B cell (primary cell): ENCODE measurements around the gene INSR. TPM values are rescaled to one million over a fixed set of nuclear protein-coding genes. Genes with fewer than 3 reads are reported as not detected.

Experiments
- ATAC-seq: fragments of 200-7000 bp; cut with Tn5 transposase; one replicate; pipeline ENCODE4 v1.10.0; 2021; ENCODE audit warnings: low read depth, mild to moderate bottlenecking, moderate number of reproducible peaks, moderate library complexity
- CTCF ChIA-PET: fragments of 350-600 bp; sonication (Branson Sonifier 250); formaldehyde crosslinking; loops from one replicate; lab custom pipeline; 2021; ENCODE audit warnings: antibody characterized with exemption, inconsistent platforms; lab: Charles Lee
- POLR2A ChIA-PET: fragments of 350-600 bp; sonication (Branson Sonifier 250); formaldehyde crosslinking; loops from one replicate; lab custom pipeline; 2021; ENCODE audit warnings: antibody characterized with exemption; lab: Charles Lee
- DNase-seq: peaks from one replicate; pipeline ENCODE4 v3.0.0; 2013
- H2AFZ ChIP-seq: 2 replicates; pipeline ENCODE4 v1.6.1; 2012; ENCODE audit warnings: mild to moderate bottlenecking, low read depth, low read length; ENCODE audit not compliant: insufficient read depth, poor library complexity, severe bottlenecking
- H3K27ac ChIP-seq, 2 donors: 1 replicate in 1 of 2; 2 replicates in 1 of 2; pipeline ENCODE4 v1.5.1; 2012 to 2013; ENCODE audit warnings: low read length in 2 of 2, mild to moderate bottlenecking in 2 of 2, moderate library complexity in 1 of 2
- H3K27me3 ChIP-seq, 4 experiments: fragments of 200-600 bp in 1 of 4; sonication (generic) in 1 of 4; replicated peaks in 1 of 4; 1 replicate in 2 of 4; 2 replicates in 2 of 4; pipeline versions ENCODE4 v1.6.1 to v1.7.0; 2013 to 2016; ENCODE audit warnings: low read length in 3 of 4, mild to moderate bottlenecking in 2 of 4, mixed read lengths in 1 of 4, moderate library complexity in 1 of 4; ENCODE audit not compliant: insufficient read depth in 4 of 4, control insufficient read depth in 3 of 4; ENCODE audit errors: control extremely low read depth in 1 of 4
- H3K36me3 ChIP-seq, 2 experiments: replicated peaks in 1 of 2; 1 replicate in 1 of 2; 2 replicates in 1 of 2; pipeline versions ENCODE4 v1.6.1 to v1.7.1; 2013; ENCODE audit warnings: low read length in 1 of 2; ENCODE audit not compliant: insufficient read depth in 2 of 2, control insufficient read depth in 1 of 2; ENCODE audit errors: control extremely low read depth in 1 of 2, extremely low read depth in 1 of 2
- H3K4me1 ChIP-seq, 2 donors: fragments of 200-600 bp in 1 of 2; sonication (generic) in 1 of 2; 1 replicate in 1 of 2; 2 replicates in 1 of 2; pipeline versions ENCODE4 v1.5.1 to v1.6.1; 2013 to 2017; ENCODE audit warnings: low read length in 2 of 2; ENCODE audit not compliant: control insufficient read depth in 2 of 2, insufficient read depth in 2 of 2
- H3K4me2 ChIP-seq: replicated peaks from 2 replicates; pipeline ENCODE3; 2012; ENCODE audit warnings: mild to moderate bottlenecking, low read depth, low read length; ENCODE audit not compliant: poor library complexity, severe bottlenecking
- H3K4me3 ChIP-seq, 5 experiments: fragments of 200-600 bp in 1 of 5; sonication (generic) in 1 of 5; 1 replicate in 3 of 5; 2 replicates in 2 of 5; pipeline versions ENCODE4 v1.5.1 to v1.7.0; 2011 to 2016; ENCODE audit warnings: low read length in 4 of 5, mild to moderate bottlenecking in 4 of 5, low read depth in 2 of 5, control low read depth in 1 of 5, moderate library complexity in 1 of 5; ENCODE audit not compliant: insufficient read depth in 1 of 5; ENCODE audit errors: control extremely low read depth in 1 of 5, extremely low read depth in 1 of 5
- H3K79me2 ChIP-seq: fragments of 200-600 bp; sonication (generic); one replicate; pipeline ENCODE4 v1.6.0; 2016; ENCODE audit warnings: low read length; ENCODE audit not compliant: control insufficient read depth, insufficient read depth
- H3K9ac ChIP-seq: fragments of 200-600 bp; sonication (generic); 2 replicates; pipeline ENCODE4 v1.6.1; 2017; ENCODE audit warnings: mild to moderate bottlenecking, low read length, moderate library complexity
- H3K9me3 ChIP-seq, 3 donors: one replicate each; pipeline versions ENCODE4 v1.6.1 to v1.7.1; 2013; ENCODE audit warnings: low read length in 2 of 3; ENCODE audit not compliant: control insufficient read depth in 2 of 3, insufficient read depth in 1 of 3; ENCODE audit errors: control extremely low read depth in 1 of 3
- H4K20me1 ChIP-seq: 2 replicates; pipeline ENCODE4 v1.6.0; 2012; ENCODE audit warnings: mild to moderate bottlenecking, low read length; ENCODE audit not compliant: insufficient read depth, control insufficient read depth, poor library complexity, severe bottlenecking
- H3K27ac Mint-ChIP-seq: one replicate; pipeline ENCODE4 v1.8.0; 2021; ENCODE audit warnings: mixed read lengths
- H3K27me3 Mint-ChIP-seq: one replicate; pipeline ENCODE4 v1.8.0; 2021; ENCODE audit warnings: mixed read lengths
- H3K4me1 Mint-ChIP-seq: one replicate; pipeline ENCODE4 v1.8.0; 2021; ENCODE audit warnings: mixed read lengths
- H3K4me3 Mint-ChIP-seq: one replicate; pipeline ENCODE4 v1.8.0; 2021; ENCODE audit warnings: mixed read lengths
- H3K9me3 Mint-ChIP-seq: one replicate; pipeline ENCODE4 v1.8.0; 2022; ENCODE audit warnings: mixed read lengths; ENCODE audit not compliant: insufficient read depth
- EZH2 ChIP-seq: IDR thresholded peaks from 2 replicates; pipeline ENCODE4 v1.6.1; 2012; ENCODE audit warnings: borderline replicate concordance, low read depth, mild to moderate bottlenecking, moderate library complexity, low read length; ENCODE audit not compliant: insufficient read depth, poor library complexity, severe bottlenecking
- WGBS: methylation state at CpG from one replicate; pipeline ENCODE4 v1.1.5; 2013; ENCODE audit warnings: missing lambda C conversion rate; ENCODE audit not compliant: insufficient coverage; 5-methylcytosine and 5-hydroxymethylcytosine counted together
- intact Hi-C: fragments of 100-400 bp; cut with micrococcal nuclease; formaldehyde crosslinking; loops from one replicate; pipeline ENCODE4 v1.10.0; 2022
- polyA plus RNA-seq: library from polyadenylated mRNA; depleted of rRNA; stranded (reverse); fragments of >200 nt; gene quantifications from 2 replicates; pipeline ENCODE4 v1.2.3, GENCODE V29; 2012
- total RNA-seq, 2 donors: library from RNA; stranded (reverse); fragments of 120-200 nt in 1 of 2; gene quantifications; 1 replicate in 1 of 2; 2 replicates in 1 of 2; pipeline versions ENCODE4 v1.2.3 to v1.2.4, GENCODE V29; 2013 to 2022
- TF ChIP-seq, protein P1 (sequence below): fragments of 200-600 bp; IDR thresholded peaks from one replicate; pipeline ENCODE4 v1.8.0; 2022; ENCODE audit warnings: antibody characterized with exemption, mild to moderate bottlenecking

INSR gene
- total and polyA plus RNA-seq, 2 donors (not counting 1 experiment from before 2014, with no cell fraction given) = 1.4 to 6.3 TPM

DNA sequence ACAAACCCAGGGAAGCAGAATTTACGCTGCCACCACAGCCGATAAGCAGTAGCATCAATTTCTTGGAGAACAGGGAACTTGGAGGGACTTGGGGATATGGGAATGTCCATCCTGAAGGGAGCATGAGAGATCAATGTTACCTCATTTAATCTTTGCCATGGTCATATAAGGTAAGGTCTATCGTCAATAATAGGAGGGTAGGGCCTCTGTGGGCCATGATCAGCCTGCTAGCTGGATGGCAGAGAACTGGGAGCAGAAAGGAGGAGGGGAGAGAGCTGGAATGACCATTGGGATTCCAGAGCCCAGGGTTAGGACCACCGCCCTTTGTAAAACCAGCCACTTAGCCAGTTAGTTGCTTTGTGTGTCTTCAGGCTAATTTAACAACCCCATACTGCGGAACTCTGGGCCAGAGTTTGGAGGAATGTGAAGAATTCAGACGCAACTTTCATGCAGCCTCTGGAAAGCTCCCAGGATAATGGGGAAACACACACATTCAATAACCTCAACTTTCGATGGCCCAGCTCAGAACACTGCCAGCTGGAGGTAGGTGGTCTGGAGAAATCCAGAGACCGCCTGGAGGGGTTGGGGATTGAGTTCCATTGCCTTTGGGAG is 184.4 kb downstream of the INSR start:
- Mint-ChIP-seq H3K27ac (no peak overlapping the region), H3K4me3 (no peak overlapping the region), H3K4me1 (no peaks in the 10 kb centered on the region), H3K27me3 (peaks cover 15% of the 10 kb centered on the region), H3K9me3 (no peaks in the 10 kb centered on the region)
- Histone ChIP-seq H3K9me3 (peaks cover 0 to 6% (median 0%) of the 10 kb centered on the region in 3 donors), H3K4me1 (peaks cover 0 to 2% of the 10 kb centered on the region in 2 donors), H2AFZ (no peak overlapping the region), H4K20me1 (no peaks in the 10 kb centered on the region), H3K4me3 (no peak overlapping the region), H3K36me3 (no peaks in the 10 kb centered on the region), H3K79me2 (no peaks in the 10 kb centered on the region), H3K9ac (no peak overlapping the region), H3K27me3 (peaks cover 0 to 3% (median 0%) of the 10 kb centered on the region in 4 experiments), H3K4me2 (no peak overlapping the region), H3K27ac (no peak overlapping the region)
- ATAC-seq (no peak), DNase-seq (no peak)
- TF ChIP-seq EZH2 = no peak
- TF ChIP-seq, protein P1, sequence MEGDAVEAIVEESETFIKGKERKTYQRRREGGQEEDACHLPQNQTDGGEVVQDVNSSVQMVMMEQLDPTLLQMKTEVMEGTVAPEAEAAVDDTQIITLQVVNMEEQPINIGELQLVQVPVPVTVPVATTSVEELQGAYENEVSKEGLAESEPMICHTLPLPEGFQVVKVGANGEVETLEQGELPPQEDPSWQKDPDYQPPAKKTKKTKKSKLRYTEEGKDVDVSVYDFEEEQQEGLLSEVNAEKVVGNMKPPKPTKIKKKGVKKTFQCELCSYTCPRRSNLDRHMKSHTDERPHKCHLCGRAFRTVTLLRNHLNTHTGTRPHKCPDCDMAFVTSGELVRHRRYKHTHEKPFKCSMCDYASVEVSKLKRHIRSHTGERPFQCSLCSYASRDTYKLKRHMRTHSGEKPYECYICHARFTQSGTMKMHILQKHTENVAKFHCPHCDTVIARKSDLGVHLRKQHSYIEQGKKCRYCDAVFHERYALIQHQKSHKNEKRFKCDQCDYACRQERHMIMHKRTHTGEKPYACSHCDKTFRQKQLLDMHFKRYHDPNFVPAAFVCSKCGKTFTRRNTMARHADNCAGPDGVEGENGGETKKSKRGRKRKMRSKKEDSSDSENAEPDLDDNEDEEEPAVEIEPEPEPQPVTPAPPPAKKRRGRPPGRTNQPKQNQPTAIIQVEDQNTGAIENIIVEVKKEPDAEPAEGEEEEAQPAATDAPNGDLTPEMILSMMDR = no peak
- WGBS = 89% methylated on average over 1 of the region's 8 CpGs
- ChIA-PET POLR2A (no interaction called here), CTCF (no interaction called here)
- intact Hi-C loops = no loop called here
